ENCODE data around the gene ZNG1C.
"Not testable (repeated sequence)": the region's sequence is repeated elsewhere in the genome, so short reads cannot be mapped to it uniquely, and the experiment has no call there.

Gene ZNG1C

DNA sequence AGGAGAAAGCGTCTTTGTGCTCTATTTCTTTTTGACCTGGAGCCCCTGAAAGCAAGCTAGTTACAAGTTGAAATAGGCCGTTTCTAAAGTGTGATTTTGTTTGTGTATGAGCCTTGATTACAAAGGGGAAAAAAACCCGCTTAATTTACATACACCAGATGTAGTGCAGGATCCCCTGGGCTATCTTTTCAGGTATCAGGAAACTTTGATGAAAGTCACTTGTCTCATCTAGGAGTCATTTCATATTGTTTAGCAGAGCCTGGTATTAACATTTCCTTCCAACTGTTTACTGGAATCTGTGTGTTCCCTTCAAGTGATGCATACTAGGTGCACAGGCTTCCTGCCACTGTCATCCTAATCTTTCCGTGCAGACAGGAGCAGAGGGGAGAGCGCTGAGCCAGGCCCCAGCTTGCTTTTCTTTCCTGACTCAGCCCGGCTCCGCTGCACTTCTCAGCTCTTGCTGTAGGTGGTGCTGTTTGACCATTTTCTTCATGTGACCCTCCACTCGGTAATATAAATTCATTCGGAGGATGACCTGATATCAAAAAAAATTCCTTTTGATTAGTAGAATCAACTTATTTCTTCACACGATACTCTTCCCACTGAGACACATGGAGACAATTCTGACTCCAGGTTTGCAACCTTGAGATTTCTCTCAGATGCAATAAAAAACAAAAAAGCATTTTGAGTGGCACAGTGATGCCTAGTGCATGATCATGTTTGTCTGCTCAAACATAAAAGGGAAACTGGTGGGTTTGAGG, 100.7 kb downstream of the ZNG1C start:
- not testable (repeated sequence) for DNase-seq (ENCODE audit: low read depth)

DNA sequence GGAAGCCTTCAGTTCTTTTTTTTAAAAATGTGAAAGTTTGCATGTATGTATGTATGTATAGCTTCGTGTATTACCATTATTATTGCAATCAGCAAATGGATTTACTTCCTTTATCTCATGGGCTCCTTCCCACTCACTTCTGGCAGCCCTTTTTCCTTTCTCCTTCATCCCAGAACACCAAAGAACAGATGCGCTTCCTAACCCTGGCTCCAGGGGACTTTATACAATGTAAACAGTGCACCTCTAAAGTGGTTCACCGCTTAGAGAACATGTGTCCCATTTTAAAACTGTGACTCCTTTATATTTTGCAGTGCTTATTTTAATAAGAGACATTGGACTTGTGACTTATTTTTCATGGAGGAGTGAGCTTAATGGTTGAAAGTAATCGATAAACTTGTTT, 101.5 kb downstream of the ZNG1C start:
- DNase-seq (ENCODE audit: low read depth), result not testable (repeated sequence)

DNA sequence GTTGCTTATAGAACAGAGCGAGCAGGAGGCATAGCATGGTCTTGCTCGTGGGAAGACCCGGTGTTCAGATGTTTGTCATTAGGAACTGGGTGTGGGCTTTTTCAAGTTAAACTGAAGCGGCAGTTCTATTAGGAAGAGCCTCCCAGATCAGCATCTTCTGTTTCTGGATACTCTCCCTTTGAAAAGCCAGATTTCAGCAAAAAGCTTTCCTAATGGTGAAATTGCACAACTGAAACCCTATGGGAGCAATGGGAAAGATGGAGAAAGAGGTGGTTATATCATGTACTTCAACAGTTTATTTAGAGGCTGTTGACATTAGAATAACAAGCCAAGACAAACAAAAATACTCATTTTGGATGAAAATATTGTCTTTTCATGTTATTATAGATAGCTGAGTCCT, 102.2 kb downstream of the ZNG1C start:
- DNase-seq (ENCODE audit: low read depth), result not testable (repeated sequence)

Measured in activated T-helper 9 cell treated with anti-CD3 and anti-CD28 coated beads, Interleukin-2, amount 50 U/mL, for 16 hours (primary cell).